Stimulated activated CD8-positive, alpha-beta memory T cell treated with anti-CD3 and anti-CD28 coated beads, Interleukin-15, amount 100 ng/mL, for 24 hours (primary cell): ENCODE measurements around the gene MAU2.

Source experiments
- DNase-seq: peaks from one replicate; pipeline ENCODE4 v3.0.0-alpha.2; 2020; ENCODE audit warnings: low read depth

The MAU2 gene

GRCh38 chr19:19320361-19321140 is at the start of gene MAU2, which contains the start of gene SUGP1:
TSS of gene MAU2 (plus strand) at chr19:19320829. CDS start at chr19:19320860, 31 bp downstream.
TSS of gene SUGP1 (minus strand) at chr19:19320509. CDS start at chr19:19320496, 13 bp downstream.
- peak; percentile 69 for DNase-seq

DNA sequence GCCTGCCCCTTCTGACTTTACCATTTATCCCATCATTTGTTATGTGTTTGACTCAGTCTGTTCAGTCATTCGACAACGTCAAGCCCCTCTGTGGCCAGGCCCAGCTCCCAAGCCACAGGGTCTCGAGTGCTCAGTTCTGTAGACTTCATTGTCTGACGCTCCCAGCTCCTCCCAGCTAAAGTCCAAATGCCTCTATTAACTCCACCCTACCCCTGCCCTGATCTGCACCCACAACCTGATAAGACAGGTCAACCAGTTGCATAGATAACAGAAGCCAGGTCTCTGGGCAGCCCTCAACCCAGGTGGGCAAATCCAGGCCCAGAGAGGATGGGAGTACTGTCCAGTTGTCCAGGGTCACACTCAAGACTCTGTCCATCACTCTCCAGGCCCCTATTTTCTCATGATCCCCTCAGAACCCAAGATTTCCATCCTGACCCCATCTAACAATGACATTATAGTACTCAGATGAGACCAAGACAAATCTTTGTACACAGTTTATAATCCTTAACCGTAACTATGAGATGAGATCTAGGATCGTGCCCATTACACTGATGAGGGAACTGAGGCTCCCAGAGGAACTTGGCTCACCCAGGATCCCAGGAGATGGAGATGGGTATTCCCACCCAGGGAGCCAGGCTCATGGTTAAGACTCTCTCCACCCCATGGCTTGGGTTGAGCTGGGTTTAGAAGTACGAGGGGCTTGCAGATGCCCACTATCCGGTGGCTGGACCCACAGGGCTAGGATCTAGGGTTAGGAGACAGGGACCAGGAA is 48.6 kb upstream of the MAU2 start:
- no peak for DNase-seq

DNA sequence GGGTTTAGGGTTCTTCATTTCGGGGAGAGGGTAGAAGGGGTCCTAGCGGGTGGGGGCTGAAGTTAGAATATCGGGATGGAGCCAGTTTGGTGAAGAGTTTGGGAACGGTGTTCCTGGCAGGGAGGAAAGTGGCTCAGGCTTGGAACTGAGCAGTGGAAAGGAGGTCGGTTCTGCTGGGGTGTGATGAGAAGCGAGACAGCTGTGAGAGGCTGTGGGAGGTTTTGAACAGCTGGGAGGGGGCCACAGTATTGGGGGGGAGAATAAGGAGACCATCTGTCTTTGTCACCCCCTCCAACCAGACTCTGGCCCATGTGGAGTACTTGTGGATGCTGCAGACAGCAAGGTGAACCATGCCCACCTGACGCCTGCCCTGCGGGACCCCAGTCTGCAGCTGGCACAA is 46.5 kb upstream of the MAU2 start:
- no peak for DNase-seq

GRCh38 chr19:19274716-19275565 is 45.7 kb upstream of the MAU2 start:
- no peak for DNase-seq

- no peak for DNase-seq
Observed at GRCh38 chr19:19276386-19276785, 44.2 kb upstream of the MAU2 start.

DNA sequence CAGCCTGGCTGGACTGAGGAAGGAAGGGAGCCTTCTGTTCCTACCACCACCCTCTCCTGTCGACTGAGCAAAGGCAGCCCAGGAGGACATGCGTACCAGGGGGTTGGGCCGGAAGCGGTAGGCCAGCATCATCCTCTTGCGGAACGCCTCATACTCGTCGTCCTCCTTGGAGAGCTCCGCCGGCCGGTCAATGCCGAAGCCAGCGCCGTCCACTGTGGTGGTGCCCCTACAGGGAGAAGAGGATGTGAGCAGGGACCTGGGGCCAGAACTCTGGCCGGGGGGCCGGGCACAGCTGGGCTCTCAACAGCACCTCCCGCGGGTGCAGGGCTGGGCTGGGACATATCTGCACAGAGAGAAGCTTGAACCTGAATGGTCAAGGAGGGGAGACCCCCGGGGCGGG is 43.8 kb upstream of the MAU2 start:
- DNase-seq, result no peak

- no peak for DNase-seq
Observed at GRCh38 chr19:19278315-19278714, 42.3 kb upstream of the MAU2 start.

- DNase-seq, result no peak
Observed at GRCh38 chr19:19279062-19279612, 41.5 kb upstream of the MAU2 start.

- no peak for DNase-seq
Observed at GRCh38 chr19:19279853-19280252, 40.8 kb upstream of the MAU2 start.

- no peak for DNase-seq
Observed at GRCh38 chr19:19280561-19280960, 40.1 kb upstream of the MAU2 start.

- DNase-seq, result no peak
Observed at GRCh38 chr19:19285686-19286085, 34.9 kb upstream of the MAU2 start.

- DNase-seq, result no peak
Observed at GRCh38 chr19:19292607-19293006, 28.0 kb upstream of the MAU2 start.

DNA sequence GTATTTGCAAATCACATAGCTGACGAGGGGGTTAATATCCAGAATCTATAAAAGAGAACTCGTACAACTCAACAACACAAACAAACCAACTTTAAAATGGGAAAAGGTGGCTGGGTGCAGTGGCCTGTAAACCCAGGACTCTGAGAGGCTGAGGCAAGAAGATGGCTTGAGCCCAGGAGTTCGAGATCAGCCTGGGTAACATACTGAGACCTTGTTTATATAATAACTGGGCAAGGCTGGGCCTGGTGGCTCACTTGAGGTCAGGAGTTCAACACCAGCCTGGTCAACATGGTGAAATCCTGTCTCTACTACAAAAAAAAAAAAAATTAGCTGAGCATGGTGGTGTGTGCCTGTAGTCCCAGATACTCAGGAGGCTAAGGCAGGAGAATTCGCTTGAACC is 25.7 kb upstream of the MAU2 start:
- DNase-seq, result no peak

GRCh38 chr19:19296953-19297689 is 23.5 kb upstream of the MAU2 start:
- no peak for DNase-seq

GRCh38 chr19:19297759-19298158 is 22.9 kb upstream of the MAU2 start:
- no peak for DNase-seq

DNA sequence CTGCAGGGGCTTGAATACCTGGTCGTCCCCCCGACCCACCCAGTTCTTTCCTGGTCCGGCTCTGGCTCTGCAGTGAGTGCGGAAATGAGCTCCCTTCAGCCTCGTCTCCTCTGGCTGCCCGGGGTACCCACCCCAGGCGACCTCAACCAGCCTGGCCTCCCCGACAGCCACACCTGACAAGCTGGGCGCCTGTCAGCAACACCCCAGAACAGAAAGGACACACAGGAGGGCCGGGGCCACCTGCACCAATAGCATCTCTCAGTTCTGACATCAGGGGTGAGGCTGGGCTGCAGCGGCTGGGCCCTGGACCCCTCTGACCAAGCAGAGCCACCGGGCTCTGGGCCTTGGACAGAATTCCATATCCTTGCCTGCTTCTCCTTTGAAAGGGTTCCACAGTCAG is 20.0 kb upstream of the MAU2 start:
- DNase-seq, result no peak

DNA sequence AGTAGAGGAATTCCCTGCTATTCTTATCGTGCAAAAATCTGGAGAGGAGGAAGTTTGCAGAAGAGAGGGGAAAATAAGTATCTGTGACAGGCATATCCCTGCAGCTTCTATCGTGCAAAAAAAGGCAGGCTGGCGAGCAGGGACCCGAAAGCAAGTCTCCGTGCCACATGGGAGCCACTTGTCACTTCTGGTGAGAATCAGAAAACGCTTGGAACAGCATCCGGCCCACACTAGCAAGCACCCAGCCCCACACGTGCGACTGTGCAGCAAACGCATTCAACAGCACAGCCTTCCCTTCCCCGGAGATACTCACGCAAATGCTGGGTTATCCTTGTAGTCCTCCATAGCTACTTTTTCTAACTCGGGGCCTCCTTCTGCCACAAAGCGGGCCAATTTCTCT is 17.2 kb upstream of the MAU2 start:
- DNase-seq, result no peak

- no peak for DNase-seq
Observed at GRCh38 chr19:19304186-19304965, 16.3 kb upstream of the MAU2 start.

- DNase-seq, result no peak
Observed at GRCh38 chr19:19305066-19305465, 15.6 kb upstream of the MAU2 start.

- DNase-seq, result no peak
Observed at GRCh38 chr19:19305696-19306095, 14.9 kb upstream of the MAU2 start.

DNA sequence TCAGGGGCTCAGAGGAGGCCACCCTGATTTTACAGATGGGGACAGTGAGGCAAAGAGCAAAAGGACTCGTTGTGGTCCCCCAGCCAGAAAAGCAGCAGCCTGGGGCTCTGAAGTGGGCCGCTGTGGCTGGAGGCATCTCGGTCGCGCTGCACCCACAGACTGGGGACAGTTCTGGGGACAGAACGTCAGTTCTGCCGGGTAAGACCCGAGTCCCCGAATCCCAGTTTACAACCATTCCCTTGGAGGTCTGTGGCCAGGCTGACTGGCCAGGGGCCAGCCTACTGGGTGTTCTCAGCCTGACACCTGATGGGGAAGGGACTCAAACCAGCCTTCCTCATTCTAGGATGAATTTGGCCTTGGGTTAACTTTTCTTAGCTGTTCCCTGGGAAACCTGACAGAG is 14.4 kb upstream of the MAU2 start:
- no peak for DNase-seq
